Kidney (tissue), 14 donors: ENCODE measurements around the gene SAMD13. TPM values are rescaled to one million over a fixed set of nuclear protein-coding genes. Genes with fewer than 3 reads are reported as not detected.

ENCODE experiments used
- DNase-seq, 5 donors: peaks; one replicate each; pipeline ENCODE4 v3.0.0-alpha.2; 2013 to 2020
- FAIRE-seq: peaks from 2 replicates; lab custom pipeline; 2012; peaks lifted over from hg19 to GRCh38; lab: Jason Lieb, UNC
- H3K27ac ChIP-seq, 2 donors: one replicate each; pipeline ENCODE4 v1.7.0; 2013; ENCODE audit warnings: low read depth in 2 of 2, low read length in 2 of 2, inconsistent platforms in 1 of 2
- H3K27me3 ChIP-seq: one replicate; pipeline ENCODE4 v1.7.1; 2013; ENCODE audit warnings: low read length, inconsistent platforms; ENCODE audit not compliant: control insufficient read depth, insufficient read depth
- H3K36me3 ChIP-seq, 3 donors: one replicate each; pipeline versions ENCODE4 v1.7.0 to v1.7.1; 2013; ENCODE audit warnings: low read length in 3 of 3, control low read depth in 1 of 3, inconsistent platforms in 1 of 3; ENCODE audit not compliant: insufficient read depth in 3 of 3, control insufficient read depth in 2 of 3
- H3K4me1 ChIP-seq, 3 donors: one replicate each; pipeline versions ENCODE4 v1.7.0 to v1.7.1; 2013; ENCODE audit warnings: low read length in 3 of 3, inconsistent platforms in 1 of 3, low read depth in 1 of 3; ENCODE audit not compliant: control insufficient read depth in 2 of 3, insufficient read depth in 2 of 3
- H3K4me3 ChIP-seq, 3 donors: one replicate each; pipeline versions ENCODE4 v1.7.0 to v1.8.1; 2013; ENCODE audit warnings: low read length in 3 of 3, control low read depth in 1 of 3, inconsistent platforms in 1 of 3
- H3K9ac ChIP-seq, 3 donors: one replicate each; pipeline versions ENCODE4 v1.7.0 to v1.7.1; 2013; ENCODE audit warnings: low read length in 3 of 3, control low read depth in 1 of 3, inconsistent platforms in 1 of 3
- H3K9me3 ChIP-seq, 3 donors: one replicate each; pipeline versions ENCODE4 v1.7.0 to v1.7.1; 2013; ENCODE audit warnings: low read length in 3 of 3, control low read depth in 1 of 3, inconsistent platforms in 1 of 3; ENCODE audit not compliant: control insufficient read depth in 2 of 3, insufficient read depth in 1 of 3
- intact Hi-C: fragments of 100-400 bp; cut with DNase I; formaldehyde crosslinking; loops from one replicate; pipeline ENCODE4 v1.11.1; 2022
- polyA plus RNA-seq: library from polyadenylated mRNA; stranded (reverse); fragments of 350-450 nt; fragmentation: Illumina TruSeq; extraction: RNeasy Lipid Tissue Mini Kit (QIAGEN cat#74804); gene quantifications from one replicate; pipeline ENCODE4 v1.2.3, GENCODE V29; 2014; ENCODE audit warnings: low read depth, low replicate concordance; ENCODE audit not compliant: insufficient read depth
- total RNA-seq: library from RNA; stranded (reverse); fragmentation: NEBNext Ultra II Directional; extraction: Animal tissue kit (Norgen Biotek cat#: 25700); gene quantifications from one replicate; pipeline ENCODE4 v1.2.1, GENCODE V29; 2021
- TF ChIP-seq, protein P1 (sequence below): IDR thresholded peaks from 3 replicates; pipeline ENCODE4 v1.5.1; 2012; ENCODE audit warnings: mild to moderate bottlenecking, moderate library complexity, borderline replicate concordance; ENCODE audit not compliant: insufficient read depth; ENCODE audit errors: extremely low read depth
- donor health status: control.
- donor health status: control.
- donor health status: control.
- donor health status: control.
- donor health status: control.
- donor health status: DM: yes; HTN: yes; CAD: no.
- donor health status: Normal renal cell carcinoma (clear cell type).

Gene SAMD13
- total and polyA plus RNA-seq, 2 donors from 2014 or later = 2.9 to 4.5 TPM

DNA sequence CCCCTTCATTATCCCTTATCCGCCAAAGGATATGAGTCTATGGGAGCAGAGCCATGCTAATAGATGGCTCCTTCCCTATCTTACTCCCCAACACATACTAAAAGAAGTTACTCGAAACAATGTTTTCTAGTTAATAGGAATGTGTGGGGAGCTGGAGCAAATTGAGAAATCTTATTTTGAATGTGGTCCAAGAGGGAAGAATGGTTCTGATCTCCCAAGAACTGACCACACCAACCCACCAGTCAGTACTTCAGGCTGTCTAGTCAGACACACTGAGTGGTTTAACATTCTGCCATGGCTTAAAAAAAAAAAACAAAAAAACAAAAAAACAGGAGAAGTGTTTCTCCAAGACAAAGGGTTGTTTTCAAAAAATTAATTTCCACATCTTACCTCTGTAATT lies 65.3 kb downstream of the SAMD13 start:
- H3K9me3 ChIP-seq = no peaks in the 10 kb centered on the region
- no peaks in the 10 kb centered on the region for H3K4me1 ChIP-seq
- no peak overlapping the region for H3K27ac ChIP-seq
- FAIRE-seq (no peak), DNase-seq (no peak)
- H3K9ac ChIP-seq = no peak overlapping the region
- no peaks in the 10 kb centered on the region for H3K27me3 ChIP-seq
- TF ChIP-seq, protein P1, sequence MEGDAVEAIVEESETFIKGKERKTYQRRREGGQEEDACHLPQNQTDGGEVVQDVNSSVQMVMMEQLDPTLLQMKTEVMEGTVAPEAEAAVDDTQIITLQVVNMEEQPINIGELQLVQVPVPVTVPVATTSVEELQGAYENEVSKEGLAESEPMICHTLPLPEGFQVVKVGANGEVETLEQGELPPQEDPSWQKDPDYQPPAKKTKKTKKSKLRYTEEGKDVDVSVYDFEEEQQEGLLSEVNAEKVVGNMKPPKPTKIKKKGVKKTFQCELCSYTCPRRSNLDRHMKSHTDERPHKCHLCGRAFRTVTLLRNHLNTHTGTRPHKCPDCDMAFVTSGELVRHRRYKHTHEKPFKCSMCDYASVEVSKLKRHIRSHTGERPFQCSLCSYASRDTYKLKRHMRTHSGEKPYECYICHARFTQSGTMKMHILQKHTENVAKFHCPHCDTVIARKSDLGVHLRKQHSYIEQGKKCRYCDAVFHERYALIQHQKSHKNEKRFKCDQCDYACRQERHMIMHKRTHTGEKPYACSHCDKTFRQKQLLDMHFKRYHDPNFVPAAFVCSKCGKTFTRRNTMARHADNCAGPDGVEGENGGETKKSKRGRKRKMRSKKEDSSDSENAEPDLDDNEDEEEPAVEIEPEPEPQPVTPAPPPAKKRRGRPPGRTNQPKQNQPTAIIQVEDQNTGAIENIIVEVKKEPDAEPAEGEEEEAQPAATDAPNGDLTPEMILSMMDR = no peak
- H3K36me3 ChIP-seq = no peaks in the 10 kb centered on the region
- no peak overlapping the region for H3K4me3 ChIP-seq
- intact Hi-C loops = no loop called here

DNA sequence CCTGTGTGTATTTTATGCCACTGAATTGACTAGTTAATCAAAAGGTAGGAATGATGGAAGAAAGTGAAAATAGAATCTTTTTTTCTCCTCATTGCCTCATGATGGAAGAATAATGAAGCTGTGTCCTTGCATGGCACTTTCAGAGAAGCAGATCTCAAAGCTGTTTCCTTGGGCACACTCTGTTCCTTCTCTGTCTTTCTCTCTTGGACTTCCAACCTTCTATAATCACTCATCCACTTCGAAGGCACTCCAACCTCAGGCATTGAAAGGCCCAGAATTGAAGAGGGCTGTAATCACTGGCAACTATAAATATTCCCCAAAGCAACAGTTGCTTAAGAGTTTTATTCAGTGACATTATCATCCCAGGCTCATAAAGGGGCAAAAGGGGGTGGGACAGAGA lies 65.7 kb downstream of the SAMD13 start:
- FAIRE-seq (no peak), DNase-seq (no peak)
- Histone ChIP-seq H3K27me3 (no peaks in the 10 kb centered on the region), H3K9ac (no peak overlapping the region), H3K9me3 (no peaks in the 10 kb centered on the region), H3K4me1 (no peaks in the 10 kb centered on the region), H3K36me3 (no peaks in the 10 kb centered on the region), H3K4me3 (no peak overlapping the region), H3K27ac (no peak overlapping the region)
- intact Hi-C loops = no loop called here
- TF ChIP-seq, protein P1 = no peak

DNA sequence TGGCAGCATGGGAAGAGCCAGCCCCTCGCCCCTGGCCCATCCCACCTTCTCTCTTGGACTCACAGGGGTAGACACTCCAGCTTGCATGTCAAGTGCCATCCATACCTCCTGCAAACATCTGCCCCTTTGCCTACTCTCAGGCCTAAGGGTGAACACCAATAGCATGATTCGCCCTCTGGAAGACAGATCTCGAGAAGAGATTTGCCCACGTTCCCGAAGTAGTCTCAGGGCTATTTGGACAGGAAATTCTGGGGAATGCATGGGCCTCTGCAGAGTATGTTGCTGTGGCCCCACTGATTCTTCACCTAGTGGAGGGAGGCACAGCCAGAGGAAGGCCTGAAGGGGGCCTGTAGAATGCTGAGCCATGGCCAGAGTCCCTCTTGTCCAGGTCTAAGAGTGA lies 66.9 kb downstream of the SAMD13 start:
- FAIRE-seq (no peak), DNase-seq (no peak)
- H3K36me3 ChIP-seq = no peaks in the 10 kb centered on the region
- H3K9ac ChIP-seq = no peak overlapping the region
- H3K9me3 ChIP-seq = no peaks in the 10 kb centered on the region
- H3K4me3 ChIP-seq = no peak overlapping the region
- TF ChIP-seq, protein P1 = no peak
- H3K27me3 ChIP-seq = no peaks in the 10 kb centered on the region
- intact Hi-C loops = no loop called here
- H3K4me1 ChIP-seq = no peaks in the 10 kb centered on the region
- no peak overlapping the region for H3K27ac ChIP-seq

DNA sequence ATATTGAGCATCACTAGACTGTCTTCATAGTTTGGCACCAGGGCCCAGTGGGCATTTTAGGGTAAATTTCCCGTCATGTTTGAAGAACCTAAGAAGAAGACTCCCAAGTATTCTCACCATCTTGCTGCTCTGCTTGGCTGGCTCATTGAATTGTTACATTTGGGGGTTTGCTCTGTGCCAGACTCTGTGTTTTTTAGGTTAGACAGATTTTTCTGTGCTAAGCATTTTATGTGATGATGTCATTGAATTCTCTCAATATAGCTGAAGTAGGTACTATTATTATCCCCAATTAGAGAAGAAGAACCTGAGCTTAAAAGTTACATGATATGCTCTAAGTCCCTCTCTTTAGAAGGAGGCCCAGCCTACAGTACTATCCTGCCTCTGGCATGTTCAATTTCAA lies 68.8 kb downstream of the SAMD13 start:
- Histone ChIP-seq H3K4me3 (no peak overlapping the region), H3K27ac (no peak overlapping the region), H3K9ac (no peak overlapping the region), H3K36me3 (no peaks in the 10 kb centered on the region), H3K9me3 (no peaks in the 10 kb centered on the region), H3K4me1 (no peaks in the 10 kb centered on the region), H3K27me3 (no peaks in the 10 kb centered on the region)
- FAIRE-seq = no peak
- no peak for DNase-seq
- intact Hi-C loops = no loop called here
- TF ChIP-seq, protein P1 = no peak
